HepG2 (cell line): ENCODE results near the gene IL15RA. TPM values are rescaled to one million over a fixed set of nuclear protein-coding genes. Genes with fewer than 3 reads are reported as not detected.
A peak's percentile ranks its signal among the peaks of the same experiment; 100 is the strongest.

Experiments
- ARID3A ChIP-seq: IDR thresholded peaks from 2 replicates; pipeline ENCODE4 v1.6.1; 2012; ENCODE audit warnings: low read depth, low read length, improper control_type of control experiment
- CBX2 ChIP-seq, 2 experiments: fragments of 200-600 bp in 1 of 2; sonication (generic); formaldehyde crosslinking in 1 of 2; IDR thresholded peaks; 2 replicates each; pipeline versions ENCODE4 v1.7.0 to v1.8.1; 2018 to 2022; ENCODE audit warnings: low read depth in 2 of 2, low read length in 1 of 2, mild to moderate bottlenecking in 1 of 2, missing genetic modification reagents in 1 of 2
- GLI4 ChIP-seq: sonication (generic); formaldehyde crosslinking; IDR thresholded peaks from 2 replicates; pipeline ENCODE4 v1.5.1; 2020; ENCODE audit warnings: missing genetic modification reagents, mild to moderate bottlenecking, moderate library complexity, borderline replicate concordance
- HDAC2 ChIP-seq: sonication (generic); formaldehyde crosslinking; IDR thresholded peaks from 2 replicates; pipeline ENCODE4 v1.4.0; 2020; ENCODE audit warnings: missing genetic modification reagents
- KDM6A ChIP-seq: IDR thresholded peaks from 2 replicates; pipeline ENCODE4 v1.6.1; 2016; ENCODE audit warnings: low read depth
- MED1 ChIP-seq: sonication (generic); formaldehyde crosslinking; IDR thresholded peaks from 2 replicates; pipeline ENCODE4 v1.4.0; 2020; ENCODE audit warnings: missing genetic modification reagents
- MLXIP ChIP-seq: sonication (generic); formaldehyde crosslinking; IDR thresholded peaks from 2 replicates; pipeline ENCODE4 v1.9.0; 2021; ENCODE audit warnings: missing genetic modification reagents, borderline replicate concordance
- MYPOP ChIP-seq: sonication (generic); formaldehyde crosslinking; IDR thresholded peaks from 2 replicates; pipeline ENCODE4 v1.8.1; 2023; ENCODE audit warnings: mild to moderate bottlenecking, moderate library complexity, missing genetic modification reagents
- NCOA5 ChIP-seq: sonication (generic); formaldehyde crosslinking; IDR thresholded peaks from 2 replicates; pipeline ENCODE4 v1.4.0; 2020; ENCODE audit warnings: missing genetic modification reagents
- POGZ ChIP-seq: sonication (generic); formaldehyde crosslinking; IDR thresholded peaks from 2 replicates; pipeline ENCODE4 v1.4.0; 2020; ENCODE audit warnings: mild to moderate bottlenecking, missing genetic modification reagents
- PRMT3 ChIP-seq: sonication (generic); formaldehyde crosslinking; IDR thresholded peaks from 2 replicates; pipeline ENCODE4 v1.8.1; 2022; ENCODE audit warnings: low read depth, mild to moderate bottlenecking, moderate library complexity, missing genetic modification reagents, borderline replicate concordance
- TCF7 ChIP-seq: sonication (generic); IDR thresholded peaks from 2 replicates; pipeline ENCODE4 v1.6.1; 2016; ENCODE audit warnings: antibody characterized with exemption, low read depth
- TEF ChIP-seq: sonication (generic); formaldehyde crosslinking; IDR thresholded peaks from 2 replicates; pipeline ENCODE4 v1.5.0; 2020; ENCODE audit warnings: missing genetic modification reagents
- ZBTB7B ChIP-seq: sonication (generic); formaldehyde crosslinking; IDR thresholded peaks from 2 replicates; pipeline ENCODE4 v1.4.0; 2020; ENCODE audit warnings: missing genetic modification reagents
- ZHX1 ChIP-seq: sonication (generic); formaldehyde crosslinking; IDR thresholded peaks from 2 replicates; pipeline ENCODE4 v1.8.1; 2022; ENCODE audit warnings: low read depth, mild to moderate bottlenecking, missing genetic modification reagents
- ZNF121 ChIP-seq: sonication (generic); formaldehyde crosslinking; IDR thresholded peaks from 2 replicates; pipeline ENCODE4 v1.5.0; 2020; ENCODE audit warnings: mild to moderate bottlenecking, missing genetic modification reagents
- ZNF569 ChIP-seq: sonication (generic); formaldehyde crosslinking; IDR thresholded peaks from 2 replicates; pipeline ENCODE4 v1.5.0; 2020; ENCODE audit warnings: mild to moderate bottlenecking, missing genetic modification reagents, moderate library complexity, borderline replicate concordance
- ZNF766 ChIP-seq: sonication (generic); formaldehyde crosslinking; IDR thresholded peaks from 2 replicates; pipeline ENCODE4 v1.5.0; 2020; ENCODE audit warnings: missing genetic modification reagents, borderline replicate concordance
- polyA plus RNA-seq, 8 experiments: library from polyadenylated mRNA; depleted of rRNA in 3 of 8; stranded (reverse) in 7 of 8; unstranded in 1 of 8; fragments of >200 nt; fragmentation: Illumina TruSeq in 4 of 8; extraction: Trizol in 4 of 8; gene quantifications; 2 replicates each; pipeline versions ENCODE4 v1.2.1 to v1.2.3, GENCODE V29; 2011 to 2016; ENCODE audit warnings: low read depth in 4 of 8, missing spikeins in 1 of 8, mixed read lengths in 1 of 8; ENCODE audit not compliant: insufficient read depth in 1 of 8
- total RNA-seq, 5 experiments: library from RNA; depleted of rRNA; stranded (reverse); fragments of >200 nt; fragmentation: Illumina TruSeq; extraction: Trizol; gene quantifications; 2 replicates each; pipeline ENCODE4 v1.2.3, GENCODE V29; 2016; ENCODE audit warnings: low read depth in 1 of 5

The IL15RA gene
- total and polyA plus RNA-seq, 2 of the 13 experiments (the other 11 are each of a cell fraction or from before 2014, with no cell fraction given), result 0.53 to 0.77 TPM

- TF ChIP-seq TCF7 (peak; percentile 65), TEF (CRISPR knock-in tag) (no peak), MYPOP (CRISPR knock-in tag) (peak; percentile 73; the same call in 1 of the 2 replicates), HDAC2 (CRISPR knock-in tag) (peak; percentile 94), POGZ (CRISPR knock-in tag) (peak; percentile 84), ZBTB7B (CRISPR knock-in tag) (0 out of 2 replicates have a peak, but pooled peaks have one; percentile 31), GLI4 (CRISPR knock-in tag) (no peak), MED1 (CRISPR knock-in tag) (peak; percentile 81), ZNF766 (CRISPR knock-in tag) (peak; percentile 51; the same call in 1 of the 2 replicates), KDM6A (no peak), ZNF569 (no peak), ZHX1 (CRISPR knock-in tag) (no peak), NCOA5 (CRISPR knock-in tag) (no peak), MLXIP (CRISPR knock-in tag) (no peak), PRMT3 (CRISPR knock-in tag) (0 out of 2 replicates have a peak, but pooled peaks have one; percentile 31), ZNF121 (no peak), CBX2 (IDR thresholded peaks at IDR 0.05; ENCODE audit: low read depth, low read length) (no peak), CBX2 (CRISPR knock-in tag; IDR thresholded peaks at IDR 0.05; ENCODE audit: low read depth) (no peak), ARID3A (peak; percentile 69)
Observed at GRCh38 chr10:5968681-5969453, 8.5 kb downstream of the IL15RA start (continued).
